ENCODE results near the gene CERS5.

Gene CERS5

DNA sequence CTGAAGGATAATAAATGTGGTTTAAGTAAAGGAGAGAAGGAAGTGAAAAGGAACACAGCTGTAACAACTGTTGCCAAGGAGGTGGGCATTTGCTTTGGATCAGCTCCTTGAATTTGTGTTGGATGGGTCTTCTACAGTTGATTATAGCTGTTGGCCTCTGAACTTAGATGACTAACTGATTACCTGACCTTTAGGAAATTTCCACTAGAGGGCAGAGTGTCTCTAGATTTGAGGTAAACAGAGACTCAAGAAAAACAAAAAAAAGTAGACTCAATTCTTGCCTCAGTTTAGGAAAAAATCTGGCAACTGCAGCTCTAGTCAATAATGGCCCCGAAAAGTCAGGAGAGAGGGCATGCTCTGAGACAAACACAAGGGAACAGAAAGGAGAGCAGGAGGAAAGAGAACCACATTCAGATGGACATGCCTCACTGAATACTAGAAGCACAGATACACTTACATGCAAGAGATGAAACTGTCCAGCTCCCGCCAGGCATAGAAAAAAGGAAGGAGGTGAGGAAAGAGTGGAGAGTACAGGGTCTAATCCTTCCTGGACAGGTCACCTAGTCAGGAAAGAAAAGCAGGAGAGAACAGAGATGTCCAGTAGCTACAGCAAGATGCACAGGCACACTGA is 34.5 kb downstream of the CERS5 start:
- Mint-ChIP-seq H3K9me3 (no peaks in the 10 kb centered on the region), H3K27ac (no peak overlapping the region), H3K27me3 (no peaks in the 10 kb centered on the region), H3K36me3 (ENCODE audit: low read depth) (peaks cover 93% of the 10 kb centered on the region), H3K4me1 (ENCODE audit: low read depth) (peaks cover 31% of the 10 kb centered on the region), H3K4me3 (no peak overlapping the region)
- intact Hi-C loops (cut with micrococcal nuclease): loop anchor here (1.0 kb wide), 1 partner anchor 43 kb away; no protein-coding TSS in a partner anchor

GRCh38 chr12:50129290-50129689 is 37.9 kb downstream of the CERS5 start:
- peak overlapping the region; percentile 48 for H3K27ac Mint-ChIP-seq

DNA sequence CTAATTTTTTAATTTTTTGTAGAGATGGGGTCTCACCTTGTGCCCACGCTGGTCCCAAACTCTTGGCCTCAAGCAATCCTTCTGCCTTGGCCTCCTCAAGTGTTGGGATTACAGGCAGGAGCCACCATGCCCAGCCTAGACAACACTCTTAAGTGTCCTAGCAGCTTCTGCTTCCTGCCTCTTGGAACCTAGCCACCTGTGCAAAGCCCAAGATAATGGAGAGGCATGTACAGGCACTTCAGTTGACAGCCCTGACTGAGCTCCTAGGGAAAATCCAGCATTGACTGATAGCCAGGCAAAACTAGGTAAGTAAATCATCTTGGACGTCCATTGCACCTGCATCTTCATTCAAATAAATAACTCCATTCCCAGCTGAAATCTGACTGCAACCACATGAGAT is 39.6 kb downstream of the CERS5 start:
- H3K27ac Mint-ChIP-seq: no peak overlapping the region
- H3K4me1 Mint-ChIP-seq (ENCODE audit: low read depth): peaks cover 41% of the 10 kb centered on the region
- H3K4me3 Mint-ChIP-seq: no peak overlapping the region
- H3K27me3 Mint-ChIP-seq: no peaks in the 10 kb centered on the region
- H3K36me3 Mint-ChIP-seq (ENCODE audit: low read depth): peaks cover 96% of the 10 kb centered on the region
- intact Hi-C loops (cut with micrococcal nuclease): no loop called here
- H3K9me3 Mint-ChIP-seq: no peaks in the 10 kb centered on the region

More at GRCh38 chr12:50129290-50129689, 37.9 kb downstream of the CERS5 start:
- intact Hi-C loops (cut with micrococcal nuclease): no loop called here
- Mint-ChIP-seq H3K36me3 (ENCODE audit: low read depth) (peaks cover 95% of the 10 kb centered on the region), H3K4me1 (ENCODE audit: low read depth) (peaks cover 45% of the 10 kb centered on the region), H3K27me3 (no peaks in the 10 kb centered on the region), H3K4me3 (no peak overlapping the region), H3K9me3 (no peaks in the 10 kb centered on the region)

GRCh38 chr12:50123203-50123602 is 44.0 kb downstream of the CERS5 start:
- Mint-ChIP-seq H3K4me3 (no peak overlapping the region), H3K9me3 (no peaks in the 10 kb centered on the region), H3K27me3 (no peaks in the 10 kb centered on the region), H3K27ac (no peak overlapping the region), H3K4me1 (ENCODE audit: low read depth) (peaks cover 14% of the 10 kb centered on the region), H3K36me3 (ENCODE audit: low read depth) (peaks cover 94% of the 10 kb centered on the region)
- intact Hi-C loops (cut with micrococcal nuclease): no loop called here

DNA sequence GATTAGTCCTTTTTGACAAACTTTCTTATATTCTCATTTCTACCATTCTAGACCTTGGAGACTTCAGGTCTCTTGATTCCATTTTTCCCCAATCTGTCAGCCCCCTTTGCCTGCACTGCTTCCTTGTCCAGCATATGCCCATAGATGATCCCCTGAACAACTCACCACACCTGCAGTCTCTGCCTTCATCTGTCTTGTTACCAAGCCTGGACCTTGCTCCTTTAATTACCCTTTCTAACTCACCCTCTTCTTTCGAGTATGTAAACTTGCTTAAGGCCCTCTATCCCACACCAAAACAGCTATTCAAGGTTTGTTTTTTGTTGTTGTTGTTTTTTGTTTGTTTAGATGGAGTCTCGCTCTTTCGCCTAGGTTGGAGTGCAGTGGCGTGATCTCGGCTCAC is 45.5 kb downstream of the CERS5 start:
- Mint-ChIP-seq H3K4me3 (no peak overlapping the region), H3K27me3 (no peaks in the 10 kb centered on the region), H3K9me3 (no peaks in the 10 kb centered on the region), H3K4me1 (ENCODE audit: low read depth) (peaks cover 22% of the 10 kb centered on the region), H3K27ac (no peak overlapping the region), H3K36me3 (ENCODE audit: low read depth) (peaks cover 94% of the 10 kb centered on the region)
- intact Hi-C loops (cut with micrococcal nuclease): no loop called here

- Mint-ChIP-seq H3K27me3 (no peaks in the 10 kb centered on the region), H3K4me3 (no peak overlapping the region), H3K9me3 (no peaks in the 10 kb centered on the region), H3K27ac (no peak overlapping the region), H3K36me3 (ENCODE audit: low read depth) (peaks cover 94% of the 10 kb centered on the region), H3K4me1 (ENCODE audit: low read depth) (peaks cover 29% of the 10 kb centered on the region)
- intact Hi-C loops (cut with micrococcal nuclease): no loop called here
Observed at GRCh38 chr12:50120953-50121352, 46.2 kb downstream of the CERS5 start.

- intact Hi-C loops (cut with micrococcal nuclease): no loop called here
- peaks cover 94% of the 10 kb centered on the region for H3K36me3 Mint-ChIP-seq (ENCODE audit: low read depth)
- H3K27ac Mint-ChIP-seq: no peak overlapping the region
- peaks cover 29% of the 10 kb centered on the region for H3K4me1 Mint-ChIP-seq (ENCODE audit: low read depth)
- no peaks in the 10 kb centered on the region for H3K27me3 Mint-ChIP-seq
- H3K4me3 Mint-ChIP-seq: no peak overlapping the region
- H3K9me3 Mint-ChIP-seq: no peaks in the 10 kb centered on the region
Observed at GRCh38 chr12:50120521-50120920, 46.6 kb downstream of the CERS5 start.

DNA sequence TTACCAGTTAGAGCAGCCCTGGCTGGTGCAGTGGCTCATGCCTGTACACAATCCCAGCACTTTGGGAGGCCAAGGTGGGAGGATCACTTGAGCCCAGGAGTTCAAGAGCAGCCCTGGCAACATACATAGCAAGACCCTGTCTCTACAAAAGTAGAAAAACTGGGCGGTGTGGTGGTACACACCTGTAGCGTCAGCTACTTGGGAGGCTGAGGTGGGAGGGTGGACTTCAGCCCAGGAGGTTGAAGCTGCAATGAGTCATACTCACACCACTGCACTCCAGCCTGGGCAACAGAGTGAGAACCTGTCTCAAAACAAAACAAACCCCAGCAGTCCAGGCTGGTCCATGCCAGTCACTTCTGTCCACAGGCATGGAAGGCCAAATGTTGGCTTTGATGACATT is 47.8 kb downstream of the CERS5 start:
- intact Hi-C loops (cut with micrococcal nuclease): no loop called here
- no peaks in the 10 kb centered on the region for H3K27me3 Mint-ChIP-seq
- H3K36me3 Mint-ChIP-seq (ENCODE audit: low read depth): peaks cover 94% of the 10 kb centered on the region
- H3K9me3 Mint-ChIP-seq: no peaks in the 10 kb centered on the region
- H3K4me3 Mint-ChIP-seq: no peak overlapping the region
- H3K4me1 Mint-ChIP-seq (ENCODE audit: low read depth): peaks cover 26% of the 10 kb centered on the region
- no peak overlapping the region for H3K27ac Mint-ChIP-seq

DNA sequence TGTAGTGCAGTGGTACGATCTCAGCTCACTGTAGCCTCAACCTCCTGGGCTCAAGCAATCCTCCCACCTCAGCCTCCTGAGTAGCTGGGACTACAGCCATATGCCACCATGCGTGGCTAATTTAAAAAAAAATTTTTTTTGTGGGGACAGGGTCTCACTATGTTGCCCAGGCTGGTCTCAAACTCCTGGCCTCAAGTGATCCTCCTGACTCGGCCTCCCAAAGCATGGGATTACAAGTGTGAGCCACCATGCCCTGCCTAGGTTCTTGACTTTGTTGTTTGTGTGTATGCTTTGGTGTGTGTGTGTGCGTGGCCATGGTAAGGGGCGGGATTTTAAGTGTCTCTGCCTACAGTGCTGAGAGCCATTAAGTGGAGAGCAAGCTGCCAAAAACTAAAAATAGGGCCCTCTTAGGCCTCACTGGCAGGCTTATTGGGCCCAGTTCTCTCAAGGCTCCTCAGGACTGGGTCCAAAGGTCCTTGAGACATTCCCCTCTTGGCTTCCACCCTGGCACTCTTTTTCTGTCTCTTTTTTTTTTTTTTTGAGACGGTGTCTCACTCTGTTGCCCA is 50.0 kb downstream of the CERS5 start:
- no peaks in the 10 kb centered on the region for H3K9me3 Mint-ChIP-seq
- no peak overlapping the region for H3K27ac Mint-ChIP-seq
- H3K36me3 Mint-ChIP-seq (ENCODE audit: low read depth): peaks cover 82% of the 10 kb centered on the region
- intact Hi-C loops (cut with micrococcal nuclease): no loop called here
- H3K4me1 Mint-ChIP-seq (ENCODE audit: low read depth): peaks cover 29% of the 10 kb centered on the region
- no peak overlapping the region for H3K4me3 Mint-ChIP-seq
- H3K27me3 Mint-ChIP-seq: no peaks in the 10 kb centered on the region

DNA sequence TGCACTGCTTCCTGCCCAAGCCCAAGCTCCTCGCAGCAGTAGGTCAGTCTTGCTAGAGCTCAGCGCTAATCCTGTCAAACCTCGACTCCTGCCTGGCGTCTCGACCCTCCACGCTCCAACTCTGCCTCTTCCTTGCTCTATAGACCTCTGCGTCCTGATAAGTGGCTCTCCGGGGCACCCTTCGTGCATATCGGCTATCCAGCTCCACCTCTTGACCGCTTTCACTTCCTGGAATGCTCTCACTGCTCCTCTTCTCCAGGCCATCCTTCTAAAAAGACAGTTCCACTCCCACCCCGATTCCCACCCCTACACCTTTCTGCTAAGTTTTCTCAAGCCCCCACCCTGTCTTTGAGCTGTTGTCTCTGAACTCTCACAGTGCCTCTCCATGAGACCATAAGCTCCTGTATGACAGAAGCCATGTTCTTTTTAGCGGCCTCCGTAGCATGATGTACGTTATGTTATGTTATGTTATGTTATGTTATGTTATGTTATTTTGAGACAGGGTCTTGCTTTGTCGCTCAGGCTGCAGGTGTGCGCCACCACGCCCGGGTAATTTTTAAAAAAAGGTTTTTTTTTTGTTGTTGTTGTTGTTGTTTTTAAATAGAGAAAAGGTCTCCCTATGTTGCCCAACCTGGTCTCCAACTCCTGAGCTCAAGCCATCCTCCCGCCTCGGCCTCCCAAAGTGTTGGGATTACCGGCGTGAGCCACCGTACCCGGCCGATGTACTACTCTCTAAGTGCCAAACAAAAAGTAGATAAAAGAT is 54.5 kb downstream of the CERS5 start:
- Mint-ChIP-seq H3K27ac (peak overlapping the region; percentile 97), H3K9me3 (no peaks in the 10 kb centered on the region), H3K4me3 (peak overlapping the region; percentile 90), H3K27me3 (no peaks in the 10 kb centered on the region), H3K36me3 (ENCODE audit: low read depth) (peaks cover 44% of the 10 kb centered on the region), H3K4me1 (ENCODE audit: low read depth) (peaks cover 46% of the 10 kb centered on the region)
- intact Hi-C loops (cut with micrococcal nuclease): loop anchor here (1.0 to 5.0 kb wide), 2 partner anchors 35 to 55 kb away; partner anchors contain the start of gene CERS5

DNA sequence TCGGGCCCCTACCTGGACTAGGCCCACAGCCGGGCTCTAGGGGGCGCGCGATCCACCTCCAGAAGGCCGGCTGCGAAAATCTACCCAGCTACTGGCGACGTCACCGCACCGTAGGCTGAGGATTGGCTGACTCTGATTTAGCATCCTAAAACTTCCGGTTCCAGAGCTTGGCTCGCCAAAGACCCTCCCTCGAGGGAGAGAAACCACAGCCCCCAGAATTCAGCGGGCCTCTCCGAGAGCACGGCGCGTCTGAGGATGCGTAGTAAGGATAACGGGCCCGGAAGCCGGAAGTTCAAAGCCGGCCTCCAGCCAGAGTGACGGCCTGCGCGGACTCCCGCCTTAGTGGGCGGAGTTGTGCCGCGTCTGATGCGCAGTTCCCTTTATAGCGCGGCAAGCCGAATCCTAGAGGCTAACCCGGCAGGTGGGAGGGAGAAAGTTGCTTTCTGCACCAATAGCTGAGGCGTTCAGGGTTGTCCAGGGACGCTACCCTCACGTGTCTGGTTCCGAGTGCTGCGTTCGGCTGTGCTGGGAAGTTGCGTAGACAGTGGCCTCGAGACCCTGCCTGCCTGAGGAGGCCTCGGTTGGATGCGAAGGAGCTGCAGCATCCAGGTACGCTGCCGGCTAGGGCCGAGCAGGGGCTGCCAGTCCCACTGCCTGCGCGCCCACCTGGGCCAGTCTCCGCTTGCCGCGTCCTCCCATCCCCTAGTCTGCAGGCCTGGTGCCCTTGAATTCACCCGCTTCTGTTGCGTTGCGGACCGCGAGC is 55.3 kb downstream of the CERS5 start, which contains the start of gene COX14:
Gene COX14 (plus strand): TSS at position 544 of the 763 bp plus-strand sequence. CDS start 7,808 bp downstream, outside the sequence.
- Mint-ChIP-seq H3K36me3 (ENCODE audit: low read depth) (peaks cover 36% of the 10 kb centered on the region), H3K27me3 (no peaks in the 10 kb centered on the region), H3K9me3 (no peaks in the 10 kb centered on the region), H3K4me1 (ENCODE audit: low read depth) (peaks cover 40% of the 10 kb centered on the region), H3K4me3 (peak within 1 kb of the TSS; percentile 90), H3K27ac (peak within 1 kb of the TSS; percentile 97)
- intact Hi-C loops (cut with micrococcal nuclease): loop anchor here (1.0 to 5.0 kb wide), 3 partner anchors 23 to 55 kb away; partner anchors contain the start of gene CERS5

DNA sequence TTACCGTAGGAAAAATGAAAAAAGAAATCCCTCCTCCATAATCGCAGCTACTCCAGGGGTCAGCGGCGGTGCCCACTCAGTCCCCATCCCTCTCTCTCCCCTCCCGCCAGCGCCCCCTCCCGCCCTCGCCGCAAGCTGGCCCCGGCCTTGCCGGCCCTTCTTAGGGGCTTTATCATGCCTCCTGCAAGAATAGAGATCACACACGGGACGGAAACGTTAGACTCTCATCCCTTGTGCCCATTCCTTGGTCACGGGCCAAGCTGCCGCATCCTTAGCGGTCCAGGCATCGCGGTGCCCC is 55.8 kb downstream of the CERS5 start:
- Mint-ChIP-seq H3K27ac (peak overlapping the region; percentile 97), H3K4me1 (ENCODE audit: low read depth) (peaks cover 35% of the 10 kb centered on the region), H3K27me3 (no peaks in the 10 kb centered on the region), H3K4me3 (peak overlapping the region; percentile 70), H3K36me3 (ENCODE audit: low read depth) (peaks cover 31% of the 10 kb centered on the region), H3K9me3 (no peaks in the 10 kb centered on the region)
- intact Hi-C loops (cut with micrococcal nuclease): loop anchor here (2.0 to 5.0 kb wide), 2 partner anchors 23 to 34 kb away; no protein-coding TSS in a partner anchor

DNA sequence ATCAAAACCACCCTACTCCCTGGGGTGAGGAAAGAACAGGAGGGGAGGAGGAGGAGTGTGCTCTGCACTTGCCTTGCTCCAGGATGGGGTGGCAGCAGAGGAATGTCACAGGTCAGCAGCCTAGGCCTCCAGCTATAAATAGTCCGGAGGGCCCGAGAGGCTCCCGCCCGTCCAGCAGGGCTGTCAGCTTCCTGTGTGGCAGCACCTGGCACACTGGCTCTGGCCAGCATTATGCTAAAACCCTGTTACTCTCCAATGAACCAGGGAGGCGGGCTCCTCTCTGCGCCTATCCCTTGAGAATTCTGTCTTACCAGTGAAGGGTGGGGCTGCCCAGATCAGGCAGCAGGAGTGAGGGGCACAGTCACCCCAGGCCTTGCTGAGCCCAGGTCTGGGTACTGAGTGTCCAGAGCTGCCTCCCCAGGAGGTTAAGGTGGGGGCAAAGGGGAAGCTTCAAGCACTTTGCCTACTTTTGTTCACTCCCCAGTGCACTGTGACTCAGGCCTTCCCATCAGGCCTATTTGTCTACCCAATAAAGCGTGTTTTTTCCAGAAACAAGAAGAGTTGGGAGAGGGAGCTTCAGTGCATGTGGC is 56.3 kb downstream of the CERS5 start:
- intact Hi-C loops (cut with micrococcal nuclease): loop anchor here (2.0 to 5.0 kb wide), 2 partner anchors 22 to 34 kb away; no protein-coding TSS in a partner anchor
- Mint-ChIP-seq H3K4me1 (ENCODE audit: low read depth) (peaks cover 30% of the 10 kb centered on the region), H3K4me3 (no peak overlapping the region), H3K9me3 (no peaks in the 10 kb centered on the region), H3K27me3 (no peaks in the 10 kb centered on the region), H3K36me3 (ENCODE audit: low read depth) (peaks cover 26% of the 10 kb centered on the region), H3K27ac (peak overlapping the region; percentile 97)
